Osteoblast (primary cell): Measurements from ENCODE around the gene PRKAG2. TPM values are rescaled to one million over a fixed set of nuclear protein-coding genes. Genes with fewer than 3 reads are reported as not detected.

ENCODE experiments used
- DNase-seq: peaks from one replicate; pipeline ENCODE4 v3.0.0; 2011; ENCODE audit warnings: low spot score, mixed read lengths; ENCODE audit not compliant: insufficient read length; ENCODE audit errors: missing footprints
- H2AFZ ChIP-seq: 2 replicates; pipeline ENCODE4 v1.6.0; 2011; ENCODE audit warnings: mild to moderate bottlenecking, low read length
- H3K27ac ChIP-seq: 2 replicates; pipeline ENCODE4 v1.5.1; 2011; ENCODE audit warnings: mild to moderate bottlenecking, low read depth, low read length, moderate library complexity
- H3K27me3 ChIP-seq: 2 replicates; pipeline ENCODE4 v1.6.0; 2012; ENCODE audit warnings: mild to moderate bottlenecking, control low read depth, inconsistent platforms, low read length, moderate library complexity; ENCODE audit not compliant: insufficient read depth
- H3K36me3 ChIP-seq: 2 replicates; pipeline ENCODE4 v1.5.1; 2011; ENCODE audit warnings: mild to moderate bottlenecking, low read length, control low read depth, moderate library complexity; ENCODE audit not compliant: insufficient read depth
- H3K4me1 ChIP-seq: 2 replicates; pipeline ENCODE4 v1.5.1; 2011; ENCODE audit warnings: mild to moderate bottlenecking, low read length, control low read depth, moderate library complexity; ENCODE audit not compliant: insufficient read depth
- H3K4me2 ChIP-seq: 2 replicates; pipeline ENCODE4 v1.6.0; 2011; ENCODE audit warnings: mild to moderate bottlenecking, low read length; ENCODE audit not compliant: insufficient read depth
- H3K4me3 ChIP-seq: fragments of 200-600 bp; sonication (generic); 3 replicates; pipeline ENCODE4 v1.5.1; 2012; ENCODE audit warnings: mild to moderate bottlenecking, low read length, inconsistent platforms; ENCODE audit not compliant: insufficient read depth
- H3K79me2 ChIP-seq: 2 replicates; pipeline ENCODE4 v1.6.0; 2012; ENCODE audit warnings: mild to moderate bottlenecking, low read length, control low read depth, inconsistent platforms; ENCODE audit not compliant: insufficient read depth
- H3K9me3 ChIP-seq: 2 replicates; pipeline ENCODE4 v1.5.1; 2011; ENCODE audit warnings: low read depth, low read length, control low read depth
- H4K20me1 ChIP-seq: 2 replicates; pipeline ENCODE4 v1.6.0; 2012; ENCODE audit warnings: mild to moderate bottlenecking, low read length, control low read depth; ENCODE audit not compliant: insufficient read depth
- total RNA-seq: library from RNA; depleted of rRNA; stranded (reverse); fragments of >200 nt; gene quantifications from 2 replicates; pipeline ENCODE4 v1.2.3, GENCODE V29; 2012
- TF ChIP-seq, protein P1 (sequence below): IDR thresholded peaks from 2 replicates; pipeline ENCODE4 v1.5.1; 2011; ENCODE audit warnings: mild to moderate bottlenecking, low read depth, low read length, moderate library complexity; ENCODE audit errors: extremely low read depth

Gene PRKAG2
- total RNA-seq, 1 donor, result 20.6 TPM

DNA sequence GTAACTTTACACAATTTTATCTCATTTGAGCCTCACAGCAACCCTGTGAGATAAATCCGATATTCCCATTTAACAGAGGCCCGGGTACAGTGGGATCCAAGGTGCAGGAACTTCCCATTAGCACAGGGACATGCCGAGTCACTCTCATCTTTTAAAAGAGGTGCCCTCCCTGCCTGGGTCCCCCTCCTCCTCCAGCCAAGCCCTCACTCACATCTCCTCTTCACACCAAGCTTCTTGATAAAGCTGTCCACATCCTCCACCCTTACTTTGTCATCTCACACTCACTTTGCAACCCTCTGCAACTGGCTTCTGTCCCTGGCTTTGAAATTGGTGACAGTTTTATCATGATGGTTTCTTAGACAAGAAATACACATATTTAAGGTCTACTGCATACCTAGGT, 212.6 kb downstream of the PRKAG2 start:
- Histone ChIP-seq H3K27ac (peak overlapping the region; percentile 47), H3K27me3 (no peaks in the 10 kb centered on the region), H4K20me1 (no peaks in the 10 kb centered on the region), H3K4me1 (peaks cover 64% of the 10 kb centered on the region), H3K4me3 (no peak overlapping the region), H3K9me3 (peaks cover 5% of the 10 kb centered on the region), H3K79me2 (no peaks in the 10 kb centered on the region), H3K4me2 (no peak overlapping the region), H2AFZ (no peak overlapping the region), H3K36me3 (no peaks in the 10 kb centered on the region)
- TF ChIP-seq, protein P1, sequence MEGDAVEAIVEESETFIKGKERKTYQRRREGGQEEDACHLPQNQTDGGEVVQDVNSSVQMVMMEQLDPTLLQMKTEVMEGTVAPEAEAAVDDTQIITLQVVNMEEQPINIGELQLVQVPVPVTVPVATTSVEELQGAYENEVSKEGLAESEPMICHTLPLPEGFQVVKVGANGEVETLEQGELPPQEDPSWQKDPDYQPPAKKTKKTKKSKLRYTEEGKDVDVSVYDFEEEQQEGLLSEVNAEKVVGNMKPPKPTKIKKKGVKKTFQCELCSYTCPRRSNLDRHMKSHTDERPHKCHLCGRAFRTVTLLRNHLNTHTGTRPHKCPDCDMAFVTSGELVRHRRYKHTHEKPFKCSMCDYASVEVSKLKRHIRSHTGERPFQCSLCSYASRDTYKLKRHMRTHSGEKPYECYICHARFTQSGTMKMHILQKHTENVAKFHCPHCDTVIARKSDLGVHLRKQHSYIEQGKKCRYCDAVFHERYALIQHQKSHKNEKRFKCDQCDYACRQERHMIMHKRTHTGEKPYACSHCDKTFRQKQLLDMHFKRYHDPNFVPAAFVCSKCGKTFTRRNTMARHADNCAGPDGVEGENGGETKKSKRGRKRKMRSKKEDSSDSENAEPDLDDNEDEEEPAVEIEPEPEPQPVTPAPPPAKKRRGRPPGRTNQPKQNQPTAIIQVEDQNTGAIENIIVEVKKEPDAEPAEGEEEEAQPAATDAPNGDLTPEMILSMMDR, result no peak
- no peak for DNase-seq

DNA sequence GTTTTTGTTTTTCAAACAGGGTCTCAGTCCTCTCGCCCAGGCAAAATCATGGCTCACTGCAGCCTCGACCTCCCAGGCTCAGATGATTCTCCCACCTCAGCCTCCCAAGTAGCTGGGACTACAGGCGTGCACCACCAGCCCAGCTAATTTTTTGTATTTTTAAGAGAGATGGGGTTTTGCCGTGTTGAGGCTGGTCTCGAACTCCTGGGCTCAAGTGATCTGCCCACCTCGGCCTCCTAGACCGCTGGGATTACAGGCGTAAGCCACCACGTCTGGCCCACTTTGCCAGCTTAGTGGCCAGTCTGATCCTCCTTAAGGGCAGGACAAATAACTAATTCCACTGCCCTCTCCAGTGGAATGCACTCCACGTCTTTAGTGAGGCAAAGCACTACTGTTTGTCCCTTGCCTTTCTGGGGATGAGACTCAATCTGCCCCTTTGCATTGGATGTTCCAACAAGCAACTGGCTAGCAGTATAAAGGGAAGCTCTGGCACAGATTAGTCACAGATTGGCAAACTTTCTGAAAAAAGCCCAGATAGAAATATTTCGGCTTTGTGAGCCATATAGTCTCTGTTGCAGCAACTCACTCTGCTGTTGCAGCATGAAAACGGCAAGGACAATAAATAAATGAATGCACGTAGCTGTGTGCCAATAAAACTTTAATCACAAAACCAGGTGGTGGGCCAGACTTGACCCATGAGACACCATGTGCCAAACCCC, 213.4 kb downstream of the PRKAG2 start:
- TF ChIP-seq, protein P1, result no peak
- DNase-seq, result peak; percentile 61

DNA sequence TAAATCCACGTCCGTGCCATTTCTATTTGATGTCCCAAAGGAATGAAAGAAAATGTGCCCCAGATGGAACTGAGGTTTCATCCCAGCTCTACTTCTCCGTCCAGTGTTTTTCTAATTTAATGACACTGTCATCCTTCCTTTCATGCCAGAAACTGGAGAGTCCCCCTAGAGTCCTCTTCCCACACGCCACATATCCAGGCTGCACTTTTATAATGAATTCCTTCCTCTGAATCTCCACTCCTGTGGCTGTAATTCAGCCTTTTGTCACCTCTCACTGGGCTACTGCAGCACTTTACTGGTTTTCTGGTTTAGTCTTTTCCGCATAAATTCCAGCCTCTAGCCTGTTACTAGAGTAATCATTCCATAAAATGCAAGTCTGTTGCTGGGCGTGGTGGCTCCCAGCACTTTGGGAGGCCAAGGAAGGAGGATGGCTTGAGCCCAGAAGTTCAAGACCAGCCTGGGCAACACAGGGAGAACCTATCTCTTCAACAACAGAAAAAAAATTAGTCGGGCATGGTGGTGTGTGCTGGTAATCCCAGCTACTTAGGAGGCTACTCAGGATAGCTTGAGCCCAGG, 214.6 kb downstream of the PRKAG2 start:
- TF ChIP-seq, protein P1, result no peak
- Histone ChIP-seq H3K79me2 (no peaks in the 10 kb centered on the region), H3K36me3 (no peaks in the 10 kb centered on the region), H3K9me3 (peaks cover 5% of the 10 kb centered on the region), H3K27me3 (no peaks in the 10 kb centered on the region), H3K4me2 (peak overlapping the region; percentile 10), H2AFZ (no peak overlapping the region), H3K4me3 (no peak overlapping the region), H4K20me1 (no peaks in the 10 kb centered on the region), H3K4me1 (peaks cover 75% of the 10 kb centered on the region), H3K27ac (peak overlapping the region; percentile 90)
- DNase-seq, result no peak

More for the DNA sequence above, 213.4 kb downstream of the PRKAG2 start:
- no peak overlapping the region for H3K4me3 ChIP-seq
- no peaks in the 10 kb centered on the region for H3K79me2 ChIP-seq
- no peaks in the 10 kb centered on the region for H3K36me3 ChIP-seq
- H3K27me3 ChIP-seq, result no peaks in the 10 kb centered on the region
- no peak overlapping the region for H3K4me2 ChIP-seq
- H4K20me1 ChIP-seq, result no peaks in the 10 kb centered on the region
- H3K27ac ChIP-seq, result peak overlapping the region; percentile 47
- H3K4me1 ChIP-seq, result peaks cover 71% of the 10 kb centered on the region
- peaks cover 5% of the 10 kb centered on the region for H3K9me3 ChIP-seq
- H2AFZ ChIP-seq, result no peak overlapping the region

- no peak overlapping the region for H3K4me3 ChIP-seq
- peak overlapping the region; percentile 90 for H3K27ac ChIP-seq
- H2AFZ ChIP-seq, result no peak overlapping the region
- no peak overlapping the region for H3K4me2 ChIP-seq
- no peaks in the 10 kb centered on the region for H3K27me3 ChIP-seq
- TF ChIP-seq, protein P1, result no peak
- H3K79me2 ChIP-seq, result no peaks in the 10 kb centered on the region
- peaks cover 78% of the 10 kb centered on the region for H3K4me1 ChIP-seq
- H3K36me3 ChIP-seq, result no peaks in the 10 kb centered on the region
- no peak for DNase-seq
- H4K20me1 ChIP-seq, result no peaks in the 10 kb centered on the region
- H3K9me3 ChIP-seq, result peaks cover 5% of the 10 kb centered on the region
Measured at GRCh38 chr7:151661587-151661986, 215.3 kb downstream of the PRKAG2 start.
